GM10266 (cell line): Measurements from ENCODE around the gene HPCAL1.

Experiments
- DNase-seq: peaks from one replicate; pipeline ENCODE4 v3.0.0; 2012; ENCODE audit errors: extremely low spot score
- CTCF ChIP-seq: IDR thresholded peaks from 2 replicates; pipeline ENCODE4 v1.5.1; 2012; ENCODE audit warnings: mild to moderate bottlenecking, low read depth; ENCODE audit not compliant: control insufficient read depth, insufficient read depth; ENCODE audit errors: missing control alignments

HPCAL1 gene

GRCh38 chr2:10355471-10356438 is 53.1 kb downstream of the HPCAL1 start:
- no peak for DNase-seq
- TF ChIP-seq CTCF, result no peak

GRCh38 chr2:10356439-10356811 is 53.7 kb downstream of the HPCAL1 start:
- no peak for DNase-seq

GRCh38 chr2:10357193-10358169 is 54.8 kb downstream of the HPCAL1 start:
- no peak for DNase-seq
- TF ChIP-seq CTCF, result no peak

More at GRCh38 chr2:10356439-10356811, 53.7 kb downstream of the HPCAL1 start:
- TF ChIP-seq CTCF, result no peak

- TF ChIP-seq CTCF, result no peak
- no peak for DNase-seq
Observed at GRCh38 chr2:10359246-10359645, 56.5 kb downstream of the HPCAL1 start.

- no peak for TF ChIP-seq CTCF
- no peak for DNase-seq
Observed at GRCh38 chr2:10359731-10360329, 57.1 kb downstream of the HPCAL1 start.

GRCh38 chr2:10360460-10360849 is 57.8 kb downstream of the HPCAL1 start:
- no peak for DNase-seq
- no peak for TF ChIP-seq CTCF
